Thyroid gland (tissue), 4 donors: ENCODE measurements around the gene PCDH1.

Source experiments
- POLR2A ChIP-seq, 2 donors: fragments of 450-650 bp; IDR thresholded peaks; one replicate each; pipeline ENCODE4 v1.6.1; 2017; ENCODE audit warnings: antibody characterized with exemption in 2 of 2, mild to moderate bottlenecking in 2 of 2, moderate library complexity in 1 of 2
- TF ChIP-seq, protein P1 (sequence below), 6 experiments: fragments of 200-600 bp in 3 of 6; fragments of 450-650 bp in 3 of 6; sonication (generic) in 3 of 6; IDR thresholded peaks; one replicate each; pipeline ENCODE4 v1.5.1; 2016 to 2019; ENCODE audit warnings: antibody characterized with exemption in 6 of 6, mild to moderate bottlenecking in 2 of 6, inconsistent platforms in 1 of 6, moderate library complexity in 1 of 6

DNA sequence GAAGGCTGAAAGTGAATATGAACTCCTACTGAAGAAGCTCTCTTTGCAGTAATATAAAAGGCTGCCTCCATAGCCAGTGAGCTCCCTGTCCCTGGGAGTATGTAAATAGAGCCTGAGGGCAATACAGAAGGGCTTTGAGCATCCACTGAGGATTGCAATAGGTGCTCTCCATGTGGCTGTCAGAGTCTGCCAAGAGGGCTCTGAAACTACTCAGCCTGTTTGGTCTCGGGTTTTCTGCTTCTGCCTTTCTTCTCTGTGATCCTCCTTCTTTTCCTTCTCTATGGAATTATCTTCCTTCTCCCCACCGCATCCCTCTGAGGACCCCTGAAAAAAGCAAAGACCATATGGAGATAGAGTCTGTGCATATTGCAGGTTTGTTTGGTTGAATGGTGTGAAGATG, 69.4 kb downstream of the PCDH1 start:
- TF ChIP-seq, protein P1, sequence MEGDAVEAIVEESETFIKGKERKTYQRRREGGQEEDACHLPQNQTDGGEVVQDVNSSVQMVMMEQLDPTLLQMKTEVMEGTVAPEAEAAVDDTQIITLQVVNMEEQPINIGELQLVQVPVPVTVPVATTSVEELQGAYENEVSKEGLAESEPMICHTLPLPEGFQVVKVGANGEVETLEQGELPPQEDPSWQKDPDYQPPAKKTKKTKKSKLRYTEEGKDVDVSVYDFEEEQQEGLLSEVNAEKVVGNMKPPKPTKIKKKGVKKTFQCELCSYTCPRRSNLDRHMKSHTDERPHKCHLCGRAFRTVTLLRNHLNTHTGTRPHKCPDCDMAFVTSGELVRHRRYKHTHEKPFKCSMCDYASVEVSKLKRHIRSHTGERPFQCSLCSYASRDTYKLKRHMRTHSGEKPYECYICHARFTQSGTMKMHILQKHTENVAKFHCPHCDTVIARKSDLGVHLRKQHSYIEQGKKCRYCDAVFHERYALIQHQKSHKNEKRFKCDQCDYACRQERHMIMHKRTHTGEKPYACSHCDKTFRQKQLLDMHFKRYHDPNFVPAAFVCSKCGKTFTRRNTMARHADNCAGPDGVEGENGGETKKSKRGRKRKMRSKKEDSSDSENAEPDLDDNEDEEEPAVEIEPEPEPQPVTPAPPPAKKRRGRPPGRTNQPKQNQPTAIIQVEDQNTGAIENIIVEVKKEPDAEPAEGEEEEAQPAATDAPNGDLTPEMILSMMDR (IDR thresholded peaks at IDR 0.05), result no peak
- no peak for TF ChIP-seq POLR2A (IDR thresholded peaks at IDR 0.05)
